ENCODE data around the gene GSTA2. TPM values are rescaled to one million over a fixed set of nuclear protein-coding genes. Genes with fewer than 3 reads are reported as not detected.

The GSTA2 gene
- total and polyA plus RNA-seq, 2 of the 13 experiments (the other 11 are each of a cell fraction or from before 2014, with no cell fraction given): 0.75 to 13.7 TPM

DNA sequence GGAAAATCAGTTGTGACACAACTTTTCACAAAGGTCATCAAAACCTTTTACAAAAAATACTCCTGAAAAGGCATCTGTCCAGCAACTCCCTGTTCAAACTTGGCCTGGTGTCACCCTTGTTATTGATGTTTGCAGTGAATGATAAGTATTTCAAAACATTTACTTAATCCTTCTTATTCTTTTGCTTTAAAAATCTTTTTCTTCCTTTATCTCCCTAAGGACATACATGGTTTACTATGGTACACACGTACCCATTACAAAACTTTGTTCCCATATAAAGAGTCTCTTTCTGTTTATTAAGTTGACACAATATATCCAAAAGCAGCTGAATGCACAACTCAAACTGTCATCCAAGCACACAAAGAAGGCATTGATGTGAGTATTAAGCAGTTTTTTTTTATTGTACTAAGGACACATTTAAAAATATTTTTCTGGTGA, 17.5 kb downstream of the GSTA2 start (continued):
- TF ChIP-seq PRDM15 (CRISPR knock-in tag; IDR thresholded peaks at IDR 0.05): no peak
- TF ChIP-seq MIER3 (CRISPR knock-in tag; IDR thresholded peaks at IDR 0.05; ENCODE audit: borderline replicate concordance): 0 out of 2 replicates have a peak, but pooled peaks have one; percentile 13
- no peak for TF ChIP-seq SRY (CRISPR knock-in tag; IDR thresholded peaks at IDR 0.05)
- TF ChIP-seq NFE2L1 (CRISPR knock-in tag; IDR thresholded peaks at IDR 0.05; ENCODE audit: borderline replicate concordance): no peak
- TF ChIP-seq ZNF792 (CRISPR knock-in tag; IDR thresholded peaks at IDR 0.05): no peak
- TF ChIP-seq ZIK1 (CRISPR knock-in tag; IDR thresholded peaks at IDR 0.05; ENCODE audit: borderline replicate concordance, low read depth): no peak
- TF ChIP-seq ZNF607 (CRISPR knock-in tag; IDR thresholded peaks at IDR 0.05; ENCODE audit: borderline replicate concordance): no peak
- no peak for TF ChIP-seq POLR2AphosphoS5 (IDR thresholded peaks at IDR 0.05; ENCODE audit: low read depth, low read length)
- TF ChIP-seq PRMT3 (CRISPR knock-in tag; IDR thresholded peaks at IDR 0.05; ENCODE audit: borderline replicate concordance, low read depth): no peak
- TF ChIP-seq SNAPC2 (CRISPR knock-in tag; IDR thresholded peaks at IDR 0.05): no peak
- TF ChIP-seq ZBTB33 (CRISPR knock-in tag; IDR thresholded peaks at IDR 0.05): no peak
- no peak for TF ChIP-seq ZNF350 (CRISPR knock-in tag; IDR thresholded peaks at IDR 0.05; ENCODE audit: borderline replicate concordance, low read depth)
- TF ChIP-seq TAF15 (IDR thresholded peaks at IDR 0.05; ENCODE audit: low read depth, low read length, poor library complexity, severe bottlenecking): no peak
- TF ChIP-seq ZBTB3 (CRISPR knock-in tag; IDR thresholded peaks at IDR 0.05; ENCODE audit: borderline replicate concordance, low read depth): no peak
- no peak for TF ChIP-seq SATB2 (CRISPR knock-in tag; IDR thresholded peaks at IDR 0.05)
- TF ChIP-seq ZBED4 (CRISPR knock-in tag; IDR thresholded peaks at IDR 0.05; ENCODE audit: borderline replicate concordance): no peak
- TF ChIP-seq ATF1 (CRISPR knock-in tag; IDR thresholded peaks at IDR 0.05): 0 out of 2 replicates have a peak, but pooled peaks have one; percentile 6
- TF ChIP-seq, protein P1, sequence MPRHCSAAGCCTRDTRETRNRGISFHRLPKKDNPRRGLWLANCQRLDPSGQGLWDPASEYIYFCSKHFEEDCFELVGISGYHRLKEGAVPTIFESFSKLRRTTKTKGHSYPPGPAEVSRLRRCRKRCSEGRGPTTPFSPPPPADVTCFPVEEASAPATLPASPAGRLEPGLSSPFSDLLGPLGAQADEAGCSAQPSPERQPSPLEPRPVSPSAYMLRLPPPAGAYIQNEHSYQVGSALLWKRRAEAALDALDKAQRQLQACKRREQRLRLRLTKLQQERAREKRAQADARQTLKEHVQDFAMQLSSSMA (CRISPR knock-in tag; IDR thresholded peaks at IDR 0.05): no peak
- no peak for TF ChIP-seq ZNF326 (CRISPR knock-in tag; IDR thresholded peaks at IDR 0.05; ENCODE audit: borderline replicate concordance)
